Lower lobe of right lung (tissue), 2 donors: ENCODE data around the gene UCN. TPM values are rescaled to one million over a fixed set of nuclear protein-coding genes. Genes with fewer than 3 reads are reported as not detected.
"Not testable (repeated sequence)": the region's sequence is repeated elsewhere in the genome, so short reads cannot be mapped to it uniquely, and the experiment has no call there.

Experiments used
- ATAC-seq, 2 donors: fragments of 200-7000 bp; cut with Tn5 transposase; one replicate each; pipeline ENCODE4 v1.9.1; 2020 to 2022; ENCODE audit warnings: mild to moderate bottlenecking in 2 of 2, moderate library complexity in 2 of 2
- DNase-seq: peaks from one replicate; pipeline ENCODE4 v3.0.0-alpha.2; 2020
- H3K27ac ChIP-seq: fragments of 200-600 bp; one replicate; pipeline ENCODE4 v1.8.0; 2022
- H3K27me3 ChIP-seq: fragments of 200-600 bp; one replicate; pipeline ENCODE4 v1.8.0; 2022; ENCODE audit warnings: low read depth
- H3K36me3 ChIP-seq: fragments of 200-600 bp; one replicate; pipeline ENCODE4 v1.8.0; 2022; ENCODE audit warnings: mild to moderate bottlenecking
- H3K4me1 ChIP-seq: fragments of 200-600 bp; one replicate; pipeline ENCODE4 v1.8.0; 2022
- H3K4me3 ChIP-seq: fragments of 200-600 bp; one replicate; pipeline ENCODE4 v1.8.0; 2022; ENCODE audit warnings: mild to moderate bottlenecking
- H3K9me3 ChIP-seq: fragments of 200-600 bp; one replicate; pipeline ENCODE4 v1.8.0; 2022
- intact Hi-C: fragments of 100-400 bp; cut with DNase I; formaldehyde crosslinking; loops from one replicate; pipeline ENCODE4 v1.11.0; 2022
- total RNA-seq: library from RNA; stranded (reverse); fragmentation: NEBNext Ultra II Directional; extraction: Animal tissue kit (Norgen Biotek cat#: 25700); gene quantifications from one replicate; pipeline ENCODE4 v1.2.1, GENCODE V29; 2021
- TF ChIP-seq, protein P1 (sequence below): fragments of 200-600 bp; IDR thresholded peaks from one replicate; pipeline ENCODE4 v1.8.0; 2022; ENCODE audit warnings: antibody characterized with exemption, mild to moderate bottlenecking
- donor health status: DM: no; HTN: yes; CAD: no; lungs with severe emphysema.

The UCN gene
- total RNA-seq, 1 donor from 2014 or later, result 4.0 TPM

DNA sequence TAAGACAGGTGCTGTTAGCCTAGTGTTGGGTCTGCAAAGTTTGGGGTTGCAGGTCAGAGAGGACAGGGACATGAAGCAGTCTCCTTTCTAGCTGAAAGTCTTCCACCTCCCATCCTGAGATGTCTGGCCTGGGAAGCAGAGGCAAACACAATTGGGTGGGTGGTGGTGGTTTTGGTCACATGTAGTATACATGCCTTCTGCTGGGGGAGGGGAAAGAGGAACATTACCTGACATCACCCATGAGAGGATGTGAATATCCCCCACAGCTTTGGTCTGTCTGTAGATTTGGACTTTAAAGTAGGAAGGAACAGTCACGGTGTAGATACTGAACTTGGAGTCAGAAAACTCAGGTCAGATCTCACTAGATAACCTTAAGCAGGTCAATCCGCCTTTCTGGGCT lies 37.6 kb downstream of the UCN start:
- TF ChIP-seq, protein P1, sequence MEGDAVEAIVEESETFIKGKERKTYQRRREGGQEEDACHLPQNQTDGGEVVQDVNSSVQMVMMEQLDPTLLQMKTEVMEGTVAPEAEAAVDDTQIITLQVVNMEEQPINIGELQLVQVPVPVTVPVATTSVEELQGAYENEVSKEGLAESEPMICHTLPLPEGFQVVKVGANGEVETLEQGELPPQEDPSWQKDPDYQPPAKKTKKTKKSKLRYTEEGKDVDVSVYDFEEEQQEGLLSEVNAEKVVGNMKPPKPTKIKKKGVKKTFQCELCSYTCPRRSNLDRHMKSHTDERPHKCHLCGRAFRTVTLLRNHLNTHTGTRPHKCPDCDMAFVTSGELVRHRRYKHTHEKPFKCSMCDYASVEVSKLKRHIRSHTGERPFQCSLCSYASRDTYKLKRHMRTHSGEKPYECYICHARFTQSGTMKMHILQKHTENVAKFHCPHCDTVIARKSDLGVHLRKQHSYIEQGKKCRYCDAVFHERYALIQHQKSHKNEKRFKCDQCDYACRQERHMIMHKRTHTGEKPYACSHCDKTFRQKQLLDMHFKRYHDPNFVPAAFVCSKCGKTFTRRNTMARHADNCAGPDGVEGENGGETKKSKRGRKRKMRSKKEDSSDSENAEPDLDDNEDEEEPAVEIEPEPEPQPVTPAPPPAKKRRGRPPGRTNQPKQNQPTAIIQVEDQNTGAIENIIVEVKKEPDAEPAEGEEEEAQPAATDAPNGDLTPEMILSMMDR, result no peak
- intact Hi-C loops, result no loop called here
- ATAC-seq, result no peak
- Histone ChIP-seq H3K9me3 (no peaks in the 10 kb centered on the region), H3K27me3 (peaks cover 28% of the 10 kb centered on the region), H3K36me3 (no peaks in the 10 kb centered on the region), H3K27ac (no peak overlapping the region), H3K4me3 (no peak overlapping the region), H3K4me1 (no peaks in the 10 kb centered on the region)
- no peak for DNase-seq

DNA sequence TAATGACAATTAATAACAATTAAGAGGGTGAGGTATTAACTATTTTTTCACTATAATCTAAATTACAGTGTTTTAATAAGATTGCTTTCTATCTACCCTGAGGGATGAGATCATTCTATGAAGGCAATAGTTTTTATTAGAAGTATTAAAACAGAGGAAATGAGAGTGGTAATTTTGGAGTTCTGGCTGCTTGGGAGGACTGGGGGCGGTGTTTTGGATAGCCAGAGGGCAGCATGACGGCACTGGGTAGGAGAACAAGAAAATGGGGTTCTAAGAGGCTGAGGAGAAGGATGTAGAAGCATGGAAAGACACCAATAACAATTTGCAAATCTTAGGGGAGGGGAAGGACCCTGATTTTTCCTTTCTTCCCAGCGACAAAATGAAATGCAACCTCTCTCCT lies 38.1 kb downstream of the UCN start:
- intact Hi-C loops, result no loop called here
- H3K27ac ChIP-seq, result no peak overlapping the region
- TF ChIP-seq, protein P1, result no peak
- no peaks in the 10 kb centered on the region for H3K9me3 ChIP-seq
- DNase-seq, result no peak
- H3K4me1 ChIP-seq, result peaks cover 4% of the 10 kb centered on the region
- no peak for ATAC-seq
- H3K27me3 ChIP-seq, result peaks cover 30% of the 10 kb centered on the region
- no peak overlapping the region for H3K4me3 ChIP-seq
- H3K36me3 ChIP-seq, result no peaks in the 10 kb centered on the region

DNA sequence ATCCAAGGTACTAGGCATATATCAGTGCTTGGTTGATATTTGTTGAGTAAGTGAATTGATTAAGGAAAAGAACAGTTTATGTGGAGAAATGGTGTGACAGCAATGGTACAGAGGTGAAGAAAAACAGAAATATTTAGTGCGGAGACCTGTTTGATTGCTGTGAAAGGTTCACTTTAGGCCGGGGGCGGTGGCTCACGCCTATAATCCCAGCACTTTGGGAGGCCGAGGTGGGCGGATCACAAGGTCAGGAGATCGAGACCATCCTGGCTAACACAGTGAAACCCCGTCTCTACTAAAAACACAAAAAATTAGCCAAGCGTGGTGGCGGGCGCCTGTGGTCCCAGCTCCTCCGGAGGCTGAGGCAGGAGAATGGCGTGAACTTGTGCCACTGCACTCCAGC lies 39.9 kb downstream of the UCN start:
- ATAC-seq, result not testable (repeated sequence)

DNA sequence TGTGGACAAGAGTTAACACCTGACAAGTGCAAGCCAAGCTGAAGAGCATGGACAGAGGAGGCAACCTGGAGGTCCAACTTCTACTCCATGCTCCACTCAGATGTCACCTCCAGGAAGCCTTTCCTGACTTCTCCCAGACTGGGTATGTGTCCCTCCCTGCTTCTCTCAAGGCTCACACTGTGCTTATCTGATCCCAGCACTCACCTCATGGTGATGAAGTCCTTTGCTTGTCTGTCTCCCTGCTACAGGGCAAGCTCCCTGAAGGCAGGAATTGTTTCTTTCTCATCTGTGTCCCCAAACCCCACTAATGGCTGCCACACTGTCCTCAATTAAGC lies 42.7 kb downstream of the UCN start:
- no peaks in the 10 kb centered on the region for H3K9me3 ChIP-seq
- no peak for ATAC-seq
- H3K36me3 ChIP-seq, result no peaks in the 10 kb centered on the region
- no peak overlapping the region for H3K4me3 ChIP-seq
- TF ChIP-seq, protein P1, result no peak
- H3K27me3 ChIP-seq, result peaks cover 75% of the 10 kb centered on the region
- intact Hi-C loops, result no loop called here
- DNase-seq, result no peak
- peaks cover 32% of the 10 kb centered on the region for H3K4me1 ChIP-seq
- no peak overlapping the region for H3K27ac ChIP-seq

More for the DNA sequence above, 39.9 kb downstream of the UCN start:
- H3K27ac ChIP-seq, DNase-seq, intact Hi-C loops, H3K4me3 ChIP-seq, H3K36me3 ChIP-seq, H3K9me3 ChIP-seq: not testable (repeated sequence)
- H3K27me3 ChIP-seq, result peaks cover 47% of the 10 kb centered on the region
- peaks cover 22% of the 10 kb centered on the region for H3K4me1 ChIP-seq

DNA sequence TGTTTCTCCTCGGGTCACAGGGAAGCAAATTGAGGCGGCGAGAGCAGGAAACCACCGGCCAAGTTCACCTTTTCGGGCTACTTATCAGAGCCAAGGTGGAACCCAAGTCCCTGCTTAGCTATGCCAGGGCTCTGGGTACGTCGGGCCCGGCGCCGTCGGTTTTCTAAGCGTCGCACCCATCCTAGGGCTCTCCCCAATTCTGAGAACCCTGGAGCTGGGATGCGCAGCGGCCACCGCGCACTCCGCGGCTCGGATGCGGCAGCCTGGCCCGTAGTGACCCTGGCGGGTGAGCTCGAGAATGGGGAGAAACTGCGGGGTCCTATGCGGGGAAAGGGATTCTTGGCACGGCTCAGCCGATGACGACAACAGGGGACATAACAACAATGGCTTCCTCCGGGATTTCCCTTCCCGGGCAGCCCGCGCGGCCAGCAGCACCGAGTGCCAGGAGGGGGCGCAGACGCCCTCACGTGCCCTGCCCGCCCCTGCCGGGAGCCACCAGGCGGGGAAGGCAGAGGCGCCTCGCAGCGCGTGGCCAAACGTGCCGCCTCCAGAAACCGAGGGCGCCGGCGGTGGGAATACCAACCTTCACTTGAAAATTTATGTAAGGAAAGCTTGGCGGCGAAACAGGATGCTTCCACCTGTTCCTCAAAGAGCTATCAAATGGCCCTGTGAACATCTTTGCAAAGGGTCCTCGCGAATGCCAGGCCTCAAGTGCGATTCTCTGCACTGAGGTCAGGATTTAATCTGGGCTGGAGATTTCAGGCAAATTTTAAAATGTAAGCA lies 43.3 kb downstream of the UCN start:
- TF ChIP-seq, protein P1, result peak; percentile 62
- ATAC-seq, result peak; percentile 82 to 85
- H3K4me3 ChIP-seq, result peak overlapping the region; percentile 40

DNA sequence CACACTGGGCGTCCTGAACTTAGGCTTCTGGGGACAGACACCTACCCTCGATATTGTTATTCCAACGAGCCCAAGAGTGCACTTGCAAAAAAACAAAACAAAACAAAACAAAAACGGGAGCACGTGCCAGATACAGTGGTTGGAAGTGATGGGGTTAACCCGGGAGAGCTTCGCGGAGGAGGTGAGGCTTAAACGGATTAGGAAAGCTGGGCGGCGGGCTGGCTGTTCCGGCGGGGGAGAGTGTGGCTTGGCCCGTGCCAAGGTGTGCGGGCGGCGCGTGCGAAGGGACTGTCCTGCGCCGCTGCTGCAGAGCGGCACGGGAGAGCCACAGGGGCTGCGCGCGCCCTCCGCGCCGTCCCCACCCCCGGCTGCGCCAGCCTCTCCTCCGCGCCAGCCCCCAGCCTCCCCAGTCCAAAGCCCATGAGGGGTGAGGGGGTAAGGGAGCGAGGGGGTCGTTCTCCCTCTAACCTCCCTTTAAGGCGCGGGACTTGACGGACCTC lies 43.9 kb downstream of the UCN start:
- Histone ChIP-seq H3K4me1 (peaks cover 32% of the 10 kb centered on the region), H3K9me3 (no peaks in the 10 kb centered on the region), H3K27me3 (peaks cover 83% of the 10 kb centered on the region), H3K4me3 (peak overlapping the region; percentile 40), H3K27ac (no peak overlapping the region), H3K36me3 (no peaks in the 10 kb centered on the region)
- intact Hi-C loops, result no loop called here
- peak; percentile 56 to 61 for ATAC-seq
- TF ChIP-seq, protein P1, result no peak
- no peak for DNase-seq

More for the DNA sequence above, 43.3 kb downstream of the UCN start:
- peaks cover 80% of the 10 kb centered on the region for H3K27me3 ChIP-seq
- DNase-seq, result peak; percentile 72
- H3K36me3 ChIP-seq, result no peaks in the 10 kb centered on the region
- H3K4me1 ChIP-seq, result peaks cover 32% of the 10 kb centered on the region
- no peak overlapping the region for H3K27ac ChIP-seq
- intact Hi-C loops, result no loop called here
- no peaks in the 10 kb centered on the region for H3K9me3 ChIP-seq
